Measurements from ENCODE around the gene ANKFY1. TPM values are rescaled to one million over a fixed set of nuclear protein-coding genes. Genes with fewer than 3 reads are reported as not detected.

Gene ANKFY1
- total RNA-seq, 1 experiment from 2014 or later = 18.5 TPM

DNA sequence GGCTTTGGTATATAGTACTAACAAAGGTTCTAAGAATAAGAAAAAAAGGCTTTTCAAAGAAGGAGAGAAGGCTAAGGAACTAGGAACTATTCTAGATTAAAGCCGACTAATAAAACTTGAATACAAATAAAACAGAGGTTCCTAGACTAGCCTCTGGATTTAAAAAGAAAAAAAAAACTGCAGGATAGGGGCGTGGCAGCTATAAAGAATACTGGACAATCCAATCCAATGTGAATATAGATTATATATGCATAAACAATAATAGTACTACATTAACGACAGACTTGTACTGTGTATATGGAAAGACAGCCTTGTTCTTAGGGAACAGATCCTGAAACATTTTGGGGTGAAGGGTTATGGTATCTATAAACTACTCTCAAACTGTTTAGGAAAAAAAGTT lies 23.9 kb upstream of the ANKFY1 start:
- H3K27me3 ChIP-seq (ENCODE audit: low read length) = no peaks in the 10 kb centered on the region
- no peak overlapping the region for H3K27ac ChIP-seq (ENCODE audit: low read length)
- no TSS peak for BruUV-seq (replicated peaks)
- H2AFZ ChIP-seq (ENCODE audit: low read length) = no peak overlapping the region
- no peaks in the 10 kb centered on the region for H3F3A ChIP-seq (ENCODE audit: low read length, unreplicated experiment)
- H3K4me1 ChIP-seq (ENCODE audit: insufficient read depth, low read length) = no peaks in the 10 kb centered on the region
- ChIA-PET CTCF (no interaction called here), POLR2A (ENCODE audit: unreplicated experiment) (no interaction called here)
- no peaks in the 10 kb centered on the region for H3K9me2 ChIP-seq (replicated peaks; ENCODE audit: low read length)
- no peak overlapping the region for H3K9ac ChIP-seq (ENCODE audit: low read length)
- no peak overlapping the region for H3K4me3 ChIP-seq (ENCODE audit: low read length)
- TF ChIP-seq, protein P1, sequence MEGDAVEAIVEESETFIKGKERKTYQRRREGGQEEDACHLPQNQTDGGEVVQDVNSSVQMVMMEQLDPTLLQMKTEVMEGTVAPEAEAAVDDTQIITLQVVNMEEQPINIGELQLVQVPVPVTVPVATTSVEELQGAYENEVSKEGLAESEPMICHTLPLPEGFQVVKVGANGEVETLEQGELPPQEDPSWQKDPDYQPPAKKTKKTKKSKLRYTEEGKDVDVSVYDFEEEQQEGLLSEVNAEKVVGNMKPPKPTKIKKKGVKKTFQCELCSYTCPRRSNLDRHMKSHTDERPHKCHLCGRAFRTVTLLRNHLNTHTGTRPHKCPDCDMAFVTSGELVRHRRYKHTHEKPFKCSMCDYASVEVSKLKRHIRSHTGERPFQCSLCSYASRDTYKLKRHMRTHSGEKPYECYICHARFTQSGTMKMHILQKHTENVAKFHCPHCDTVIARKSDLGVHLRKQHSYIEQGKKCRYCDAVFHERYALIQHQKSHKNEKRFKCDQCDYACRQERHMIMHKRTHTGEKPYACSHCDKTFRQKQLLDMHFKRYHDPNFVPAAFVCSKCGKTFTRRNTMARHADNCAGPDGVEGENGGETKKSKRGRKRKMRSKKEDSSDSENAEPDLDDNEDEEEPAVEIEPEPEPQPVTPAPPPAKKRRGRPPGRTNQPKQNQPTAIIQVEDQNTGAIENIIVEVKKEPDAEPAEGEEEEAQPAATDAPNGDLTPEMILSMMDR (conservative IDR thresholded peaks at IDR 0.05; ENCODE audit: low read depth, low read length) = no peak
- no peak for TF ChIP-seq EZH2 (IDR thresholded peaks at IDR 0.05; ENCODE audit: low read length, unreplicated experiment)
- TF ChIP-seq EZH2phosphoT487 (IDR thresholded peaks at IDR 0.05; ENCODE audit: borderline replicate concordance, low read length) = no peak
- no peaks in the 10 kb centered on the region; the same call in 1 of the 2 replicates for H3K36me3 ChIP-seq (ENCODE audit: low read depth, low read length)
- H3K9me3 ChIP-seq (ENCODE audit: low read length) = no peaks in the 10 kb centered on the region
- intact Hi-C loops (cut with micrococcal nuclease) = no loop called here
- no peak for DNase-seq
- H4K20me1 ChIP-seq (ENCODE audit: low read length) = no peaks in the 10 kb centered on the region
- H3K79me2 ChIP-seq (ENCODE audit: low read length) = no peaks in the 10 kb centered on the region; the same call in 1 of the 2 replicates
- no peak overlapping the region for H3K4me2 ChIP-seq (ENCODE audit: low read length)
- ATAC-seq = no peak

DNA sequence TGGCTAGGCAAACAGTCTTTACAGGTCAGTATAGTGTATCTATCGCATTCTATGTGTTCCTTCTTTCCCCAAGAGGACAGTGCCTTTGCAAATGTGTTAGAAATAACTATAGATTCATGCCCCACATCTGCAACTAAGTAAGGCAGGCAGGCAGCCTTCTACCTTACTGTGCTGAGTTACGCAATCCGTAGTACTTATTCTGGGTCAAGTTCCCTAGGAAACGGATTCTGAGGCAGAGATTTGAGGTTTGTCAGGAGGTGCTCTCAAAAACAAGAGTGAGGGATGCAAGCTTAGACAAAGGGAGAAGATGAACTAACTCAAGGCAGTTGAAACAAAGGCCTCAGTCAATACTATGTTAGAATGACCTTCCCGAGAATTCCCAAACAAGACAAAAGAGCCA lies 12.7 kb upstream of the ANKFY1 start:
- CTCF ChIA-PET = no interaction called here
- no peaks in the 10 kb centered on the region for H3K79me2 ChIP-seq (ENCODE audit: low read length)
- TF ChIP-seq, protein P1 (conservative IDR thresholded peaks at IDR 0.05; ENCODE audit: low read depth, low read length) = no peak
- TF ChIP-seq EZH2 (IDR thresholded peaks at IDR 0.05; ENCODE audit: low read length, unreplicated experiment) (no peak), EZH2phosphoT487 (IDR thresholded peaks at IDR 0.05; ENCODE audit: borderline replicate concordance, low read length) (no peak)
- H3K9me3 ChIP-seq (ENCODE audit: low read length) = no peaks in the 10 kb centered on the region
- no peak overlapping the region for H3K4me2 ChIP-seq (ENCODE audit: low read length)
- H3K4me3 ChIP-seq (ENCODE audit: low read length) = no peak overlapping the region
- no peak overlapping the region for H2AFZ ChIP-seq (ENCODE audit: low read length)
- H3K27ac ChIP-seq (ENCODE audit: low read length) = no peak overlapping the region
- no peaks in the 10 kb centered on the region for H4K20me1 ChIP-seq (ENCODE audit: low read length)
- no peak for ATAC-seq
- BruUV-seq (replicated peaks) = no TSS peak
- no peaks in the 10 kb centered on the region for H3K27me3 ChIP-seq (ENCODE audit: low read length)
- POLR2A ChIA-PET (ENCODE audit: unreplicated experiment) = no interaction called here
- no peaks in the 10 kb centered on the region for H3K9me2 ChIP-seq (replicated peaks; ENCODE audit: low read length)
- peaks cover 4% of the 10 kb centered on the region; the same call in 1 of the 2 replicates for H3K36me3 ChIP-seq (ENCODE audit: low read depth, low read length)
- DNase-seq = no peak
- H3K9ac ChIP-seq (ENCODE audit: low read length) = no peak overlapping the region
- H3K4me1 ChIP-seq (ENCODE audit: insufficient read depth, low read length) = no peaks in the 10 kb centered on the region
- H3F3A ChIP-seq (ENCODE audit: low read length, unreplicated experiment) = no peaks in the 10 kb centered on the region
- intact Hi-C loops (cut with micrococcal nuclease) = no loop called here

DNA sequence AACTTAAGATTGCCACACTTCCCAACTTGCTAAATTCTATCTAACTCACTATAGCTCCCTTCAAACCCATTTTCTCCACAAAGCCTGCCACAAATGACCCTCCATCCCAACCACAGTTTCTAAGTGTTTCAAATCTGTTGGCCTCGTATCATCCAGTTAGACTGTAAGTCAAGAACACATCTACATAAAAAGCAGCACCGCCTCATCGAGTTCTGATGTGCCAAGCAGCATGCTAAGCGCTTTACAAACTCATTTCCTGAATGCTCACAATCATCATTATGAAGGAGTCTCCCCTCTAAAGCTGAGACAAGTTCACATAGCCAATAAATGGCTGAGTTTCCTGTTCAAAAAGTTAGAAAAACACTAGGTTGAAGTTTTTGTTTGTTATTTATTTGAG lies 9.2 kb upstream of the ANKFY1 start:
- TF ChIP-seq EZH2phosphoT487 (IDR thresholded peaks at IDR 0.05; ENCODE audit: borderline replicate concordance, low read length) = no peak
- TF ChIP-seq, protein P1 (conservative IDR thresholded peaks at IDR 0.05; ENCODE audit: low read depth, low read length) = no peak
- TF ChIP-seq EZH2 (IDR thresholded peaks at IDR 0.05; ENCODE audit: low read length, unreplicated experiment) = no peak
- POLR2A ChIA-PET (ENCODE audit: unreplicated experiment) = no interaction called here
- H2AFZ ChIP-seq (ENCODE audit: low read length) = no peak overlapping the region
- no peak overlapping the region for H3K9ac ChIP-seq (ENCODE audit: low read length)
- CTCF ChIA-PET = no interaction called here
- no peaks in the 10 kb centered on the region for H3K9me2 ChIP-seq (replicated peaks; ENCODE audit: low read length)
- H3K4me2 ChIP-seq (ENCODE audit: low read length) = no peak overlapping the region
- DNase-seq (no peak), ATAC-seq (no peak)
- H3K4me1 ChIP-seq (ENCODE audit: insufficient read depth, low read length) = no peaks in the 10 kb centered on the region
- H3K36me3 ChIP-seq (ENCODE audit: low read depth, low read length) = no peaks in the 10 kb centered on the region; the same call in 1 of the 2 replicates
- no peaks in the 10 kb centered on the region for H3K79me2 ChIP-seq (ENCODE audit: low read length)
- no TSS peak for BruUV-seq (replicated peaks)
- H3K4me3 ChIP-seq (ENCODE audit: low read length) = no peak overlapping the region
- H4K20me1 ChIP-seq (ENCODE audit: low read length) = no peaks in the 10 kb centered on the region
- no peaks in the 10 kb centered on the region for H3K9me3 ChIP-seq (ENCODE audit: low read length)
- H3K27me3 ChIP-seq (ENCODE audit: low read length) = no peaks in the 10 kb centered on the region
- no peak overlapping the region for H3K27ac ChIP-seq (ENCODE audit: low read length)
- intact Hi-C loops (cut with micrococcal nuclease) = no loop called here
- H3F3A ChIP-seq (ENCODE audit: low read length, unreplicated experiment) = no peaks in the 10 kb centered on the region

Data from PC-3 (cell line).